ENCODE results near the gene PCDH17.

Gene PCDH17

DNA sequence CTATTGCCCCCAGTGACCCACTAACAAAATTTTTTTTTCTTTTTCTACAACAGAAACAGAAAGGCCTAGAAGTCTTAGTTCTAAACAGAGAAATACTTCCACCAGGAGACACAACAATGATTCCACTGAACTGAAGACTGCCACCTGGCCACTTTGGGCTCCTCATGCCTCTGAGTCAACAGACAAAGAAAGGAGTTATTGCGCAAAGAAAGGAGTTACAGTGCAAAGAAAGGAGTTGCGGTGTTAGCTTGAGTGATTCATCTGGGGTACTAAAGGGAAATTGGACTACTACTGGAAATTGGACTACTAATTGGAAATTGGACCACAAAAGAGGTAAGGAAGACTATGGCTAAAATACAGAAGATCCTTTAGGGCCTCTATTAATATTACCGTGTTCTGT lies 116.6 kb downstream of the PCDH17 start:
- Histone ChIP-seq H3K9me3 (ENCODE audit: insufficient read depth, low read length) (peaks cover 8% of the 10 kb centered on the region; the same call in 1 of the 2 replicates), H2AFZ (ENCODE audit: low read depth, low read length) (no peak overlapping the region), H3K27me3 (ENCODE audit: low read depth, low read length) (no peaks in the 10 kb centered on the region), H3K79me2 (ENCODE audit: low read length) (no peaks in the 10 kb centered on the region), H3K9ac (ENCODE audit: low read length) (no peak overlapping the region), H3K4me3 (ENCODE audit: low read length) (no peak overlapping the region), H3K36me3 (replicated peaks; ENCODE audit: low read depth, low read length) (no peaks in the 10 kb centered on the region), H3K27ac (ENCODE audit: low read length) (no peak overlapping the region), H4K20me1 (ENCODE audit: insufficient read depth, low read length) (no peaks in the 10 kb centered on the region), H3K4me1 (ENCODE audit: low read length) (no peaks in the 10 kb centered on the region), H3K4me2 (ENCODE audit: low read length) (no peak overlapping the region)
- TF ChIP-seq, protein P1, sequence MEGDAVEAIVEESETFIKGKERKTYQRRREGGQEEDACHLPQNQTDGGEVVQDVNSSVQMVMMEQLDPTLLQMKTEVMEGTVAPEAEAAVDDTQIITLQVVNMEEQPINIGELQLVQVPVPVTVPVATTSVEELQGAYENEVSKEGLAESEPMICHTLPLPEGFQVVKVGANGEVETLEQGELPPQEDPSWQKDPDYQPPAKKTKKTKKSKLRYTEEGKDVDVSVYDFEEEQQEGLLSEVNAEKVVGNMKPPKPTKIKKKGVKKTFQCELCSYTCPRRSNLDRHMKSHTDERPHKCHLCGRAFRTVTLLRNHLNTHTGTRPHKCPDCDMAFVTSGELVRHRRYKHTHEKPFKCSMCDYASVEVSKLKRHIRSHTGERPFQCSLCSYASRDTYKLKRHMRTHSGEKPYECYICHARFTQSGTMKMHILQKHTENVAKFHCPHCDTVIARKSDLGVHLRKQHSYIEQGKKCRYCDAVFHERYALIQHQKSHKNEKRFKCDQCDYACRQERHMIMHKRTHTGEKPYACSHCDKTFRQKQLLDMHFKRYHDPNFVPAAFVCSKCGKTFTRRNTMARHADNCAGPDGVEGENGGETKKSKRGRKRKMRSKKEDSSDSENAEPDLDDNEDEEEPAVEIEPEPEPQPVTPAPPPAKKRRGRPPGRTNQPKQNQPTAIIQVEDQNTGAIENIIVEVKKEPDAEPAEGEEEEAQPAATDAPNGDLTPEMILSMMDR (IDR thresholded peaks at IDR 0.05; ENCODE audit: low read depth, low read length), result no peak
- no peak for TF ChIP-seq EZH2phosphoT487 (IDR thresholded peaks at IDR 0.05; ENCODE audit: low read depth)

DNA sequence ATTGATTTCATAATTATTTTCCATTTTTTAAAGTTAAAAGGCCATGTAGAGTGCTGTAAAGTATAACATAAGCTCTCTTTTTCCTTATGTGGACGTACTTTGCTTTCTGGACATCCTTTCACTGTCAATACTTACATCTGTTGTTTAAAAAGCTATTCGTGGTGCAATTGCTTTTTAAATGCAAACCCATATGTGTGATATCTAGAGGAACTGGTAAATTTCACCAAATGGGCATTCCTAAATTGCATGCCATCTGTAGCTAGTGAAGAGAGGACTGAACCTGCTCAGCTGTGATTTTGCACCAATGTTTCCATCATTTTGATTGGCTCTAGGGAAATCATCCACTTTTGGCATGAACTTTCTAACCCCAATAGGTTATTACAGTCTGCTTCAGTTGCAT lies 129.4 kb downstream of the PCDH17 start:
- no peaks in the 10 kb centered on the region for H3K4me1 ChIP-seq (ENCODE audit: low read length)
- no peak overlapping the region for H3K4me3 ChIP-seq (ENCODE audit: low read length)
- H3K9me3 ChIP-seq (ENCODE audit: insufficient read depth, low read length), result no peaks in the 10 kb centered on the region
- H3K27ac ChIP-seq (ENCODE audit: low read length), result no peak overlapping the region
- no peaks in the 10 kb centered on the region for H3K79me2 ChIP-seq (ENCODE audit: low read length)
- no peak overlapping the region for H3K4me2 ChIP-seq (ENCODE audit: low read length)
- no peaks in the 10 kb centered on the region for H3K36me3 ChIP-seq (replicated peaks; ENCODE audit: low read depth, low read length)
- H2AFZ ChIP-seq (ENCODE audit: low read depth, low read length), result no peak overlapping the region
- TF ChIP-seq, protein P1 (IDR thresholded peaks at IDR 0.05; ENCODE audit: low read depth, low read length), result no peak
- no peak for TF ChIP-seq EZH2phosphoT487 (IDR thresholded peaks at IDR 0.05; ENCODE audit: low read depth)
- H3K9ac ChIP-seq (ENCODE audit: low read length), result no peak overlapping the region
- H3K27me3 ChIP-seq (ENCODE audit: low read depth, low read length), result no peaks in the 10 kb centered on the region
- H4K20me1 ChIP-seq (ENCODE audit: insufficient read depth, low read length), result no peaks in the 10 kb centered on the region

DNA sequence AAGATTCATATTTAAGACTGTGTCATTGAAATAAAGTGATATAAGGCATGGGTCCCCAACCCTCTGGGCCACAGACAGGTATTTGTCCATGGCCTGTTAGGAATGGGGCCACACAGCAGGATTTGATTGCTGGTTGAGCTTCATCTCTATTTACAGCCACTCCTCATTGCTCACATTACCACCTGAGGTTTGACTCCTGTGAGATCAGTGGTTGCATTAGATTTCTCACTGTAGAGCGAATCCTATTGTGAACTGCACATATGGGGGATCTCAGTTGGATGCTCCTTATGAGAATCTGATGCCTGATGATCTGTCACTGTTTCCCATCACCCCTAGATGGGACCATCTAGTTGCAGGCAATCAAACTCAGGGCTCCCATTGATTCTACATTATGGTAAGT lies 132.1 kb downstream of the PCDH17 start:
- Histone ChIP-seq H3K9ac (ENCODE audit: low read length) (no peak overlapping the region), H3K4me1 (ENCODE audit: low read length) (no peaks in the 10 kb centered on the region), H3K4me3 (ENCODE audit: low read length) (no peak overlapping the region), H3K27ac (ENCODE audit: low read length) (no peak overlapping the region), H2AFZ (ENCODE audit: low read depth, low read length) (no peak overlapping the region), H4K20me1 (ENCODE audit: insufficient read depth, low read length) (no peaks in the 10 kb centered on the region), H3K4me2 (ENCODE audit: low read length) (no peak overlapping the region), H3K9me3 (ENCODE audit: insufficient read depth, low read length) (no peaks in the 10 kb centered on the region), H3K79me2 (ENCODE audit: low read length) (no peaks in the 10 kb centered on the region), H3K36me3 (replicated peaks; ENCODE audit: low read depth, low read length) (no peaks in the 10 kb centered on the region), H3K27me3 (ENCODE audit: low read depth, low read length) (no peaks in the 10 kb centered on the region)
- no peak for TF ChIP-seq EZH2phosphoT487 (IDR thresholded peaks at IDR 0.05; ENCODE audit: low read depth)
- TF ChIP-seq, protein P1 (IDR thresholded peaks at IDR 0.05; ENCODE audit: low read depth, low read length), result no peak

All from OCI-LY3 (cell line).